HepG2 (cell line): ENCODE results near the gene DNAJC4. TPM values are rescaled to one million over a fixed set of nuclear protein-coding genes. Genes with fewer than 3 reads are reported as not detected.

Experiments used
- AGO1 ChIP-seq: fragments of 200-400 bp; formaldehyde crosslinking; IDR thresholded peaks from 2 replicates; pipeline ENCODE4 v1.6.1; 2017; ENCODE audit warnings: mild to moderate bottlenecking, low read depth, low read length, moderate library complexity; ENCODE audit not compliant: poor library complexity, severe bottlenecking
- DMTF1 ChIP-seq: sonication (generic); formaldehyde crosslinking; IDR thresholded peaks from 2 replicates; pipeline ENCODE4 v1.4.0; 2020; ENCODE audit warnings: mild to moderate bottlenecking, missing genetic modification reagents
- GATA4 ChIP-seq: sonication (generic); IDR thresholded peaks from 2 replicates; pipeline ENCODE4 v1.6.1; 2016; ENCODE audit warnings: antibody characterized with exemption, low read depth, borderline replicate concordance
- GLMP ChIP-seq: sonication (generic); formaldehyde crosslinking; IDR thresholded peaks from 2 replicates; pipeline ENCODE4 v1.9.0; 2021; ENCODE audit warnings: missing genetic modification reagents, mild to moderate bottlenecking, borderline replicate concordance
- HDAC1 ChIP-seq: sonication (generic); formaldehyde crosslinking; IDR thresholded peaks from 2 replicates; pipeline ENCODE4 v1.5.1; 2020; ENCODE audit warnings: mild to moderate bottlenecking, missing genetic modification reagents
- HOXA5 ChIP-seq: sonication (generic); formaldehyde crosslinking; IDR thresholded peaks from 2 replicates; pipeline ENCODE4 v1.4.0; 2020; ENCODE audit warnings: missing genetic modification reagents
- IKZF5 ChIP-seq: IDR thresholded peaks from 2 replicates; pipeline ENCODE4 v1.6.1; 2018; ENCODE audit warnings: missing genetic modification reagents, mild to moderate bottlenecking, missing compliant biosample characterization
- JUND ChIP-seq: sonication (generic); formaldehyde crosslinking; IDR thresholded peaks from 2 replicates; pipeline ENCODE4 v1.8.0; 2022; ENCODE audit warnings: mild to moderate bottlenecking, missing genetic modification reagents
- KLF13 ChIP-seq: sonication (generic); formaldehyde crosslinking; IDR thresholded peaks from 2 replicates; pipeline ENCODE4 v1.4.0; 2020; ENCODE audit warnings: mild to moderate bottlenecking, missing genetic modification reagents
- MEIS1 ChIP-seq: sonication (generic); formaldehyde crosslinking; IDR thresholded peaks from 2 replicates; pipeline ENCODE4 v1.9.0; 2021; ENCODE audit warnings: mild to moderate bottlenecking, missing genetic modification reagents, moderate library complexity, borderline replicate concordance
- RXRB ChIP-seq: IDR thresholded peaks from 2 replicates; pipeline ENCODE4 v1.6.1; 2016; ENCODE audit warnings: borderline replicate concordance, missing genetic modification reagents, missing compliant biosample characterization
- SMARCC2 ChIP-seq: fragments of 450-650 bp; IDR thresholded peaks from 2 replicates; pipeline ENCODE4 v1.6.1; 2017; ENCODE audit warnings: antibody characterized with exemption, mild to moderate bottlenecking
- THYN1 ChIP-seq: sonication (generic); formaldehyde crosslinking; IDR thresholded peaks from 2 replicates; pipeline ENCODE4 v1.8.1; 2023; ENCODE audit warnings: low read depth, mild to moderate bottlenecking, moderate library complexity, missing genetic modification reagents, borderline replicate concordance
- WIZ ChIP-seq: sonication (generic); formaldehyde crosslinking; IDR thresholded peaks from 2 replicates; pipeline ENCODE4 v1.5.1; 2020; ENCODE audit warnings: mild to moderate bottlenecking, missing genetic modification reagents
- ZBTB33 ChIP-seq: sonication (generic); formaldehyde crosslinking; IDR thresholded peaks from 2 replicates; pipeline ENCODE4 v1.4.0; 2020; ENCODE audit warnings: missing genetic modification reagents
- ZFY ChIP-seq: sonication (generic); formaldehyde crosslinking; IDR thresholded peaks from 2 replicates; pipeline ENCODE4 v1.4.0; 2020; ENCODE audit warnings: missing genetic modification reagents
- ZNF20 ChIP-seq: sonication (generic); formaldehyde crosslinking; IDR thresholded peaks from 2 replicates; pipeline ENCODE4 v1.4.0; 2020; ENCODE audit warnings: mild to moderate bottlenecking, moderate library complexity, missing genetic modification reagents
- ZNF3 ChIP-seq: IDR thresholded peaks from 2 replicates; pipeline ENCODE4 v1.7.0; 2017; ENCODE audit warnings: inconsistent platforms
- ZNF577 ChIP-seq: sonication (generic); formaldehyde crosslinking; IDR thresholded peaks from 2 replicates; pipeline ENCODE4 v1.4.0; 2020; ENCODE audit warnings: mild to moderate bottlenecking, low read depth, missing genetic modification reagents, borderline replicate concordance
- ZNF605 ChIP-seq: sonication (generic); formaldehyde crosslinking; IDR thresholded peaks from 2 replicates; pipeline ENCODE4 v1.8.0; 2022; ENCODE audit warnings: mild to moderate bottlenecking, missing genetic modification reagents
- ZNF772 ChIP-seq: sonication (generic); formaldehyde crosslinking; IDR thresholded peaks from 2 replicates; pipeline ENCODE4 v1.5.0; 2020; ENCODE audit warnings: mild to moderate bottlenecking, missing genetic modification reagents
- ZNF776 ChIP-seq: sonication (generic); formaldehyde crosslinking; IDR thresholded peaks from 2 replicates; pipeline ENCODE4 v1.4.0; 2020; ENCODE audit warnings: mild to moderate bottlenecking, missing genetic modification reagents
- polyA plus RNA-seq, 8 experiments: library from polyadenylated mRNA; depleted of rRNA in 3 of 8; stranded (reverse) in 7 of 8; unstranded in 1 of 8; fragments of >200 nt; fragmentation: Illumina TruSeq in 4 of 8; extraction: Trizol in 4 of 8; gene quantifications; 2 replicates each; pipeline versions ENCODE4 v1.2.1 to v1.2.3, GENCODE V29; 2011 to 2016; ENCODE audit warnings: low read depth in 4 of 8, missing spikeins in 1 of 8, mixed read lengths in 1 of 8; ENCODE audit not compliant: insufficient read depth in 1 of 8
- total RNA-seq, 5 experiments: library from RNA; depleted of rRNA; stranded (reverse); fragments of >200 nt; fragmentation: Illumina TruSeq; extraction: Trizol; gene quantifications; 2 replicates each; pipeline ENCODE4 v1.2.3, GENCODE V29; 2016; ENCODE audit warnings: low read depth in 1 of 5
- TF ChIP-seq, protein P1 (sequence below): sonication (generic); formaldehyde crosslinking; IDR thresholded peaks from 2 replicates; pipeline ENCODE4 v1.4.0; 2020; ENCODE audit warnings: mild to moderate bottlenecking, missing genetic modification reagents

The DNAJC4 gene
- total and polyA plus RNA-seq, 2 of the 13 experiments (the other 11 are each of a cell fraction or from before 2014, with no cell fraction given): 10.3 to 60.8 TPM

DNA sequence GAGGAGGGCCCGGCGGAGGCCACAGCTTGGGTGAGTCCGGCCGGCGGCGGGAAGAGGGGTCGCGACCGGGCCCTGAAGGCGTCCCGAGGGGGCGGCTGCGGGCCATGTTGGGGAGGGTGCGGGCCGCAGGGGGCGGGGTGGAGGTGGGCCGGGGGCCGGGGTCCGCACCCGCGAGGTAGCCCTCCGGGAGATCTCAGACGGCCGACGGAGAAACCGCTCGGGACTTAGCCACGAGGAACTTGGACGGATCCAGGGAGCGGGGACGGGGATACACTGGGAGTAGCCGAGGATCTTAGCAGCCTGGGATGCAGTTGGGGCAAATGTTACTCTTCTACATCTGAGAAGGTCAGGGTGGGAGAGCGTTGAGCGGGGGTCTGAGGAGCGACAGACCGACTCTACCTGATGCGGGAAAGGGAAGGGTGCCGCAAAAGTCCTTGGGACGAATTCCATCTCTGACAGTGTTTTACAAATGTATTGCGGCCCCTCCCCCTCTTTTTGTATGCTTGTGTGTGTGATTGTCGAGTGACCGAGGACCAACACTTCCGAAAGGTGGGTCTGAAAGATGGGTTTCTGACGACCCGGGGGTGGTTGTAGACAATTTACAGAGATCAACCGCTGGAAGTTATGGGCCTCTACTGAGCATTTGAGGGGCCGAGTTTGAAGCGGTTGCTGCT is 43.7 kb upstream of the DNAJC4 start (continued):
- no peak for TF ChIP-seq ZNF577 (CRISPR knock-in tag)
- TF ChIP-seq ZNF20: no peak
- no peak for TF ChIP-seq MEIS1
- peak; percentile 41; the same call in 1 of the 2 replicates for TF ChIP-seq ZFY (CRISPR knock-in tag)
- 0 out of 2 replicates have a peak, but pooled peaks have one; percentile 38 for TF ChIP-seq ZNF776 (CRISPR knock-in tag)
- TF ChIP-seq HDAC1 (CRISPR knock-in tag): no peak
- TF ChIP-seq ZNF3 (CRISPR knock-in tag): no peak
- TF ChIP-seq SMARCC2: no peak
- TF ChIP-seq AGO1: no peak
- TF ChIP-seq WIZ (CRISPR knock-in tag): no peak
- no peak for TF ChIP-seq RXRB (CRISPR knock-in tag)
- TF ChIP-seq, protein P1, sequence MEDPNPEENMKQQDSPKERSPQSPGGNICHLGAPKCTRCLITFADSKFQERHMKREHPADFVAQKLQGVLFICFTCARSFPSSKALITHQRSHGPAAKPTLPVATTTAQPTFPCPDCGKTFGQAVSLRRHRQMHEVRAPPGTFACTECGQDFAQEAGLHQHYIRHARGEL (CRISPR knock-in tag): no peak
- no peak for TF ChIP-seq IKZF5 (CRISPR knock-in tag)
- TF ChIP-seq JUND: no peak
- TF ChIP-seq ZNF772 (CRISPR knock-in tag): no peak
- no peak for TF ChIP-seq ZNF605 (CRISPR knock-in tag)
- TF ChIP-seq GLMP: no peak
- no peak for TF ChIP-seq THYN1 (CRISPR knock-in tag)
- TF ChIP-seq GATA4: no peak
- TF ChIP-seq HOXA5 (CRISPR knock-in tag): 0 out of 2 replicates have a peak, but pooled peaks have one; percentile 26
- TF ChIP-seq DMTF1: no peak
- TF ChIP-seq ZBTB33 (CRISPR knock-in tag): no peak
- no peak for TF ChIP-seq KLF13 (CRISPR knock-in tag)
